Measurements from ENCODE around the gene MRM2. TPM values are rescaled to one million over a fixed set of nuclear protein-coding genes. Genes with fewer than 3 reads are reported as not detected.

Gene MRM2
- total and polyA plus RNA-seq, 2 donors (not counting 1 experiment from before 2014, with no cell fraction given) = 14.9 to 19.3 TPM

GRCh38 chr7:2276107-2276506 is 34.1 kb upstream of the MRM2 start:
- no peak for DNase-seq (ENCODE audit: low read depth in 2 of 2)
- peaks cover 2% of the 10 kb centered on the region for H3K79me2 ChIP-seq (ENCODE audit: control insufficient read depth, insufficient read depth, low read length)
- no peaks in the 10 kb centered on the region for H4K20me1 ChIP-seq (ENCODE audit: control insufficient read depth, extremely low read depth, insufficient read depth, low read length)
- H3K4me3 ChIP-seq (replicated peaks in 1 of 4; ENCODE audit: control extremely low read depth in 1 of 4, insufficient read depth in 1 of 4, low read depth in 3 of 4, low read length in 4 of 4) = no peak overlapping the region
- no peak overlapping the region for H3K4me2 ChIP-seq (ENCODE audit: extremely low read depth, insufficient read depth, low read length)
- TF ChIP-seq EZH2 (IDR thresholded peaks at IDR 0.05; ENCODE audit: low read length, missing control alignments) = no peak
- no peak for TF ChIP-seq CTCF (conservative IDR thresholded peaks at IDR 0.05 in 1 of 2, IDR thresholded peaks at IDR 0.05 in 1 of 2; ENCODE audit: low read depth in 1 of 2, low read length in 2 of 2)
- no peak overlapping the region for H2AFZ ChIP-seq (ENCODE audit: low read length)
- H3K27ac ChIP-seq (ENCODE audit: insufficient read depth, low read length) = no peak overlapping the region
- H3K9ac ChIP-seq (ENCODE audit: insufficient read depth, low read length) = no peak overlapping the region
- H3K9me3 ChIP-seq (ENCODE audit: control insufficient read depth, insufficient read depth, low read depth, low read length) = no peaks in the 10 kb centered on the region
- peaks cover 2% of the 10 kb centered on the region for H3K4me1 ChIP-seq (ENCODE audit: control insufficient read depth, extremely low read depth, insufficient read depth, low read length)
- peaks cover 2% of the 10 kb centered on the region for H3K36me3 ChIP-seq (ENCODE audit: control insufficient read depth, insufficient read depth, low read length)
- H3K27me3 ChIP-seq (ENCODE audit: control insufficient read depth, insufficient read depth, low read length) = no peaks in the 10 kb centered on the region

GRCh38 chr7:2275101-2275500 is 33.1 kb upstream of the MRM2 start:
- TF ChIP-seq CTCF (conservative IDR thresholded peaks at IDR 0.05 in 1 of 2, IDR thresholded peaks at IDR 0.05 in 1 of 2; ENCODE audit: low read depth in 1 of 2, low read length in 2 of 2) = no peak
- TF ChIP-seq EZH2 (IDR thresholded peaks at IDR 0.05; ENCODE audit: low read length, missing control alignments) = no peak
- Histone ChIP-seq H3K9me3 (ENCODE audit: control insufficient read depth, insufficient read depth, low read depth, low read length) (no peaks in the 10 kb centered on the region), H3K27me3 (ENCODE audit: control insufficient read depth, insufficient read depth, low read length) (no peaks in the 10 kb centered on the region), H3K4me1 (ENCODE audit: control insufficient read depth, extremely low read depth, insufficient read depth, low read length) (peaks cover 2% of the 10 kb centered on the region), H3K9ac (ENCODE audit: insufficient read depth, low read length) (no peak overlapping the region), H3K27ac (ENCODE audit: insufficient read depth, low read length) (no peak overlapping the region), H2AFZ (ENCODE audit: low read length) (no peak overlapping the region), H3K4me2 (ENCODE audit: extremely low read depth, insufficient read depth, low read length) (no peak overlapping the region), H4K20me1 (ENCODE audit: control insufficient read depth, extremely low read depth, insufficient read depth, low read length) (no peaks in the 10 kb centered on the region), H3K4me3 (replicated peaks in 1 of 4; ENCODE audit: control extremely low read depth in 1 of 4, insufficient read depth in 1 of 4, low read depth in 3 of 4, low read length in 4 of 4) (no peak overlapping the region), H3K36me3 (ENCODE audit: control insufficient read depth, insufficient read depth, low read length) (peaks cover 2% of the 10 kb centered on the region), H3K79me2 (ENCODE audit: control insufficient read depth, insufficient read depth, low read length) (peaks cover 2% of the 10 kb centered on the region)
- no peak for DNase-seq (ENCODE audit: low read depth in 2 of 2)

- Histone ChIP-seq H3K4me2 (ENCODE audit: extremely low read depth, insufficient read depth, low read length) (no peak overlapping the region), H3K4me3 (replicated peaks in 1 of 4; ENCODE audit: control extremely low read depth in 1 of 4, insufficient read depth in 1 of 4, low read depth in 3 of 4, low read length in 4 of 4) (no peak overlapping the region), H3K79me2 (ENCODE audit: control insufficient read depth, insufficient read depth, low read length) (peaks cover 2% of the 10 kb centered on the region), H3K4me1 (ENCODE audit: control insufficient read depth, extremely low read depth, insufficient read depth, low read length) (peaks cover under 1% of the 10 kb centered on the region), H3K36me3 (ENCODE audit: control insufficient read depth, insufficient read depth, low read length) (peaks cover 2% of the 10 kb centered on the region), H3K9ac (ENCODE audit: insufficient read depth, low read length) (no peak overlapping the region), H3K27ac (ENCODE audit: insufficient read depth, low read length) (no peak overlapping the region), H2AFZ (ENCODE audit: low read length) (no peak overlapping the region), H3K27me3 (ENCODE audit: control insufficient read depth, insufficient read depth, low read length) (no peaks in the 10 kb centered on the region), H4K20me1 (ENCODE audit: control insufficient read depth, extremely low read depth, insufficient read depth, low read length) (no peaks in the 10 kb centered on the region), H3K9me3 (ENCODE audit: control insufficient read depth, insufficient read depth, low read depth, low read length) (no peaks in the 10 kb centered on the region)
- DNase-seq (ENCODE audit: low read depth in 2 of 2) = no peak
- TF ChIP-seq EZH2 (IDR thresholded peaks at IDR 0.05; ENCODE audit: low read length, missing control alignments) = no peak
- TF ChIP-seq CTCF (conservative IDR thresholded peaks at IDR 0.05 in 1 of 2, IDR thresholded peaks at IDR 0.05 in 1 of 2; ENCODE audit: low read depth in 1 of 2, low read length in 2 of 2) = no peak
Measured at GRCh38 chr7:2274666-2275065, 32.7 kb upstream of the MRM2 start.
